ENCODE measurements around the gene PDCD2. TPM values are rescaled to one million over a fixed set of nuclear protein-coding genes. Genes with fewer than 3 reads are reported as not detected.

Gene PDCD2
- total and polyA plus RNA-seq, 9 of the 15 experiments (the other 6 are each of a cell fraction or from before 2014, with no cell fraction given) = 67.3 to 430 (median 318) TPM

GRCh38 chr6:170584181-170584953, at the start of gene PDCD2 (continued):
- no peak; the same call in 1 of the 2 replicates for TF ChIP-seq RFX5 (IDR thresholded peaks at IDR 0.05; ENCODE audit: low read depth, low read length)
- no peak for TF ChIP-seq BRCA1 (IDR thresholded peaks at IDR 0.05)
- 0 out of 2 replicates have a peak, but pooled peaks have one; percentile 64 for TF ChIP-seq BRCA1 (CRISPR knock-in tag; IDR thresholded peaks at IDR 0.05)
- peak; percentile 93 for TF ChIP-seq CTBP1 (IDR thresholded peaks at IDR 0.05; ENCODE audit: borderline replicate concordance)
- 0 out of 2 replicates have a peak, but pooled peaks have one; percentile 13 for TF ChIP-seq GMEB1 (CRISPR knock-in tag; IDR thresholded peaks at IDR 0.05)
- TF ChIP-seq, protein P1, sequence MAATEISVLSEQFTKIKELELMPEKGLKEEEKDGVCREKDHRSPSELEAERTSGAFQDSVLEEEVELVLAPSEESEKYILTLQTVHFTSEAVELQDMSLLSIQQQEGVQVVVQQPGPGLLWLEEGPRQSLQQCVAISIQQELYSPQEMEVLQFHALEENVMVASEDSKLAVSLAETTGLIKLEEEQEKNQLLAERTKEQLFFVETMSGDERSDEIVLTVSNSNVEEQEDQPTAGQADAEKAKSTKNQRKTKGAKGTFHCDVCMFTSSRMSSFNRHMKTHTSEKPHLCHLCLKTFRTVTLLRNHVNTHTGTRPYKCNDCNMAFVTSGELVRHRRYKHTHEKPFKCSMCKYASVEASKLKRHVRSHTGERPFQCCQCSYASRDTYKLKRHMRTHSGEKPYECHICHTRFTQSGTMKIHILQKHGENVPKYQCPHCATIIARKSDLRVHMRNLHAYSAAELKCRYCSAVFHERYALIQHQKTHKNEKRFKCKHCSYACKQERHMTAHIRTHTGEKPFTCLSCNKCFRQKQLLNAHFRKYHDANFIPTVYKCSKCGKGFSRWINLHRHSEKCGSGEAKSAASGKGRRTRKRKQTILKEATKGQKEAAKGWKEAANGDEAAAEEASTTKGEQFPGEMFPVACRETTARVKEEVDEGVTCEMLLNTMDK (IDR thresholded peaks at IDR 0.05; ENCODE audit: borderline replicate concordance, insufficient read depth, low read depth, low read length, poor library complexity, severe bottlenecking) = peak; percentile 9
- no peak for TF ChIP-seq NFE2L1 (tag; IDR thresholded peaks at IDR 0.05; ENCODE audit: borderline replicate concordance, low read depth)
- TF ChIP-seq, protein P2, sequence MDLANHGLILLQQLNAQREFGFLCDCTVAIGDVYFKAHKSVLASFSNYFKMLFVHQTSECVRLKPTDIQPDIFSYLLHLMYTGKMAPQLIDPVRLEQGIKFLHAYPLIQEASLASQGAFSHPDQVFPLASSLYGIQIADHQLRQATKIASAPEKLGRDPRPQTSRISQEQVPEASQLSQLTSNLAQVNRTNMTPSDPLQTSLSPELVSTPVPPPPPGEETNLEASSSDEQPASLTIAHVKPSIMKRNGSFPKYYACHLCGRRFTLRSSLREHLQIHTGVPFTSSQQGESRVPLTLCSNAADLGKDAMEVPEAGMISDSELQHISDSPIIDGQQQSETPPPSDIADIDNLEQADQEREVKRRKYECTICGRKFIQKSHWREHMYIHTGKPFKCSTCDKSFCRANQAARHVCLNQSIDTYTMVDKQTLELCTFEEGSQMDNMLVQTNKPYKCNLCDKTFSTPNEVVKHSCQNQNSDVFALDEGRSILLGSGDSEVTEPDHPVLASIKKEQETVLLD (IDR thresholded peaks at IDR 0.05) = no peak
- TF ChIP-seq TSC22D4 (tag; IDR thresholded peaks at IDR 0.05) = no peak
- peak; percentile 82 for TF ChIP-seq HCFC1 (IDR thresholded peaks at IDR 0.05; ENCODE audit: low read depth, low read length)
- TF ChIP-seq NR4A1 (CRISPR knock-in tag; IDR thresholded peaks at IDR 0.05) = no peak
- TF ChIP-seq NR4A1 (tag; IDR thresholded peaks at IDR 0.05) = 0 out of 2 replicates have a peak, but pooled peaks have one; percentile 62
- TF ChIP-seq E2F1 (CRISPR knock-in tag; IDR thresholded peaks at IDR 0.05) = 0 out of 2 replicates have a peak, but pooled peaks have one; percentile 1
- TF ChIP-seq ZNF592 (IDR thresholded peaks at IDR 0.05) = peak; percentile 56; the same call in 1 of the 2 replicates

Measured in K562 (cell line).